Esophagus muscularis mucosa (tissue), 4 donors: ENCODE measurements around the gene MYCN.

Experiments
- CTCF ChIP-seq, 3 experiments: fragments of 200-600 bp in 2 of 3; fragments of 450-650 bp in 1 of 3; sonication (generic) in 2 of 3; IDR thresholded peaks; one replicate each; pipeline ENCODE4 v1.5.1; 2017 to 2019; ENCODE audit warnings: antibody characterized with exemption in 3 of 3, mild to moderate bottlenecking in 2 of 3, moderate library complexity in 1 of 3
- EP300 ChIP-seq: sonication (generic); formaldehyde crosslinking; IDR thresholded peaks from one replicate; pipeline ENCODE4 v1.6.1; 2017; ENCODE audit warnings: antibody characterized with exemption
- POLR2A ChIP-seq: fragments of 450-650 bp; IDR thresholded peaks from one replicate; pipeline ENCODE4 v1.6.1; 2017; ENCODE audit warnings: antibody characterized with exemption, moderate library complexity, mild to moderate bottlenecking, low read depth
- POLR2AphosphoS5 ChIP-seq, 2 donors: sonication (generic); formaldehyde crosslinking; IDR thresholded peaks; one replicate each; pipeline ENCODE4 v1.6.1; 2017; ENCODE audit warnings: antibody characterized with exemption in 2 of 2

- TF ChIP-seq CTCF (IDR thresholded peaks at IDR 0.05) (no peak), POLR2A (no peak), POLR2AphosphoS5 (IDR thresholded peaks at IDR 0.05) (no peak), EP300 (no peak)
Measured at GRCh38 chr2:15954761-15955160, 14.4 kb downstream of the MYCN start.
